B cell (primary cell): ENCODE results near the gene ACE. TPM values are rescaled to one million over a fixed set of nuclear protein-coding genes. Genes with fewer than 3 reads are reported as not detected.

Experiments used
- ATAC-seq: fragments of 200-7000 bp; cut with Tn5 transposase; one replicate; pipeline ENCODE4 v1.10.0; 2021; ENCODE audit warnings: low read depth, mild to moderate bottlenecking, moderate number of reproducible peaks, moderate library complexity
- CTCF ChIA-PET: fragments of 350-600 bp; sonication (Branson Sonifier 250); formaldehyde crosslinking; loops from one replicate; lab custom pipeline; 2021; ENCODE audit warnings: antibody characterized with exemption, inconsistent platforms; lab: Charles Lee
- POLR2A ChIA-PET: fragments of 350-600 bp; sonication (Branson Sonifier 250); formaldehyde crosslinking; loops from one replicate; lab custom pipeline; 2021; ENCODE audit warnings: antibody characterized with exemption; lab: Charles Lee
- DNase-seq: peaks from one replicate; pipeline ENCODE4 v3.0.0; 2013
- H2AFZ ChIP-seq: 2 replicates; pipeline ENCODE4 v1.6.1; 2012; ENCODE audit warnings: mild to moderate bottlenecking, low read depth, low read length; ENCODE audit not compliant: insufficient read depth, poor library complexity, severe bottlenecking
- H3K27ac ChIP-seq, 2 donors: 1 replicate in 1 of 2; 2 replicates in 1 of 2; pipeline ENCODE4 v1.5.1; 2012 to 2013; ENCODE audit warnings: low read length in 2 of 2, mild to moderate bottlenecking in 2 of 2, moderate library complexity in 1 of 2
- H3K27me3 ChIP-seq, 4 experiments: fragments of 200-600 bp in 1 of 4; sonication (generic) in 1 of 4; replicated peaks in 1 of 4; 1 replicate in 2 of 4; 2 replicates in 2 of 4; pipeline versions ENCODE4 v1.6.1 to v1.7.0; 2013 to 2016; ENCODE audit warnings: low read length in 3 of 4, mild to moderate bottlenecking in 2 of 4, mixed read lengths in 1 of 4, moderate library complexity in 1 of 4; ENCODE audit not compliant: insufficient read depth in 4 of 4, control insufficient read depth in 3 of 4; ENCODE audit errors: control extremely low read depth in 1 of 4
- H3K36me3 ChIP-seq, 2 experiments: replicated peaks in 1 of 2; 1 replicate in 1 of 2; 2 replicates in 1 of 2; pipeline versions ENCODE4 v1.6.1 to v1.7.1; 2013; ENCODE audit warnings: low read length in 1 of 2; ENCODE audit not compliant: insufficient read depth in 2 of 2, control insufficient read depth in 1 of 2; ENCODE audit errors: control extremely low read depth in 1 of 2, extremely low read depth in 1 of 2
- H3K4me1 ChIP-seq, 2 donors: fragments of 200-600 bp in 1 of 2; sonication (generic) in 1 of 2; 1 replicate in 1 of 2; 2 replicates in 1 of 2; pipeline versions ENCODE4 v1.5.1 to v1.6.1; 2013 to 2017; ENCODE audit warnings: low read length in 2 of 2; ENCODE audit not compliant: control insufficient read depth in 2 of 2, insufficient read depth in 2 of 2
- H3K4me2 ChIP-seq: replicated peaks from 2 replicates; pipeline ENCODE3; 2012; ENCODE audit warnings: mild to moderate bottlenecking, low read depth, low read length; ENCODE audit not compliant: poor library complexity, severe bottlenecking
- H3K4me3 ChIP-seq, 5 experiments: fragments of 200-600 bp in 1 of 5; sonication (generic) in 1 of 5; 1 replicate in 3 of 5; 2 replicates in 2 of 5; pipeline versions ENCODE4 v1.5.1 to v1.7.0; 2011 to 2016; ENCODE audit warnings: low read length in 4 of 5, mild to moderate bottlenecking in 4 of 5, low read depth in 2 of 5, control low read depth in 1 of 5, moderate library complexity in 1 of 5; ENCODE audit not compliant: insufficient read depth in 1 of 5; ENCODE audit errors: control extremely low read depth in 1 of 5, extremely low read depth in 1 of 5
- H3K79me2 ChIP-seq: fragments of 200-600 bp; sonication (generic); one replicate; pipeline ENCODE4 v1.6.0; 2016; ENCODE audit warnings: low read length; ENCODE audit not compliant: control insufficient read depth, insufficient read depth
- H3K9ac ChIP-seq: fragments of 200-600 bp; sonication (generic); 2 replicates; pipeline ENCODE4 v1.6.1; 2017; ENCODE audit warnings: mild to moderate bottlenecking, low read length, moderate library complexity
- H3K9me3 ChIP-seq, 3 donors: one replicate each; pipeline versions ENCODE4 v1.6.1 to v1.7.1; 2013; ENCODE audit warnings: low read length in 2 of 3; ENCODE audit not compliant: control insufficient read depth in 2 of 3, insufficient read depth in 1 of 3; ENCODE audit errors: control extremely low read depth in 1 of 3
- H4K20me1 ChIP-seq: 2 replicates; pipeline ENCODE4 v1.6.0; 2012; ENCODE audit warnings: mild to moderate bottlenecking, low read length; ENCODE audit not compliant: insufficient read depth, control insufficient read depth, poor library complexity, severe bottlenecking
- H3K27ac Mint-ChIP-seq: one replicate; pipeline ENCODE4 v1.8.0; 2021; ENCODE audit warnings: mixed read lengths
- H3K27me3 Mint-ChIP-seq: one replicate; pipeline ENCODE4 v1.8.0; 2021; ENCODE audit warnings: mixed read lengths
- H3K4me1 Mint-ChIP-seq: one replicate; pipeline ENCODE4 v1.8.0; 2021; ENCODE audit warnings: mixed read lengths
- H3K4me3 Mint-ChIP-seq: one replicate; pipeline ENCODE4 v1.8.0; 2021; ENCODE audit warnings: mixed read lengths
- H3K9me3 Mint-ChIP-seq: one replicate; pipeline ENCODE4 v1.8.0; 2022; ENCODE audit warnings: mixed read lengths; ENCODE audit not compliant: insufficient read depth
- EZH2 ChIP-seq: IDR thresholded peaks from 2 replicates; pipeline ENCODE4 v1.6.1; 2012; ENCODE audit warnings: borderline replicate concordance, low read depth, mild to moderate bottlenecking, moderate library complexity, low read length; ENCODE audit not compliant: insufficient read depth, poor library complexity, severe bottlenecking
- WGBS: methylation state at CpG from one replicate; pipeline ENCODE4 v1.1.5; 2013; ENCODE audit warnings: missing lambda C conversion rate; ENCODE audit not compliant: insufficient coverage; 5-methylcytosine and 5-hydroxymethylcytosine counted together
- intact Hi-C: fragments of 100-400 bp; cut with micrococcal nuclease; formaldehyde crosslinking; loops from one replicate; pipeline ENCODE4 v1.10.0; 2022
- polyA plus RNA-seq: library from polyadenylated mRNA; depleted of rRNA; stranded (reverse); fragments of >200 nt; gene quantifications from 2 replicates; pipeline ENCODE4 v1.2.3, GENCODE V29; 2012
- total RNA-seq, 2 donors: library from RNA; stranded (reverse); fragments of 120-200 nt in 1 of 2; gene quantifications; 1 replicate in 1 of 2; 2 replicates in 1 of 2; pipeline versions ENCODE4 v1.2.3 to v1.2.4, GENCODE V29; 2013 to 2022
- TF ChIP-seq, protein P1 (sequence below): fragments of 200-600 bp; IDR thresholded peaks from one replicate; pipeline ENCODE4 v1.8.0; 2022; ENCODE audit warnings: antibody characterized with exemption, mild to moderate bottlenecking

The ACE gene
- total and polyA plus RNA-seq, 2 donors (not counting 1 experiment from before 2014, with no cell fraction given), result 0.67 to 2.6 TPM

DNA sequence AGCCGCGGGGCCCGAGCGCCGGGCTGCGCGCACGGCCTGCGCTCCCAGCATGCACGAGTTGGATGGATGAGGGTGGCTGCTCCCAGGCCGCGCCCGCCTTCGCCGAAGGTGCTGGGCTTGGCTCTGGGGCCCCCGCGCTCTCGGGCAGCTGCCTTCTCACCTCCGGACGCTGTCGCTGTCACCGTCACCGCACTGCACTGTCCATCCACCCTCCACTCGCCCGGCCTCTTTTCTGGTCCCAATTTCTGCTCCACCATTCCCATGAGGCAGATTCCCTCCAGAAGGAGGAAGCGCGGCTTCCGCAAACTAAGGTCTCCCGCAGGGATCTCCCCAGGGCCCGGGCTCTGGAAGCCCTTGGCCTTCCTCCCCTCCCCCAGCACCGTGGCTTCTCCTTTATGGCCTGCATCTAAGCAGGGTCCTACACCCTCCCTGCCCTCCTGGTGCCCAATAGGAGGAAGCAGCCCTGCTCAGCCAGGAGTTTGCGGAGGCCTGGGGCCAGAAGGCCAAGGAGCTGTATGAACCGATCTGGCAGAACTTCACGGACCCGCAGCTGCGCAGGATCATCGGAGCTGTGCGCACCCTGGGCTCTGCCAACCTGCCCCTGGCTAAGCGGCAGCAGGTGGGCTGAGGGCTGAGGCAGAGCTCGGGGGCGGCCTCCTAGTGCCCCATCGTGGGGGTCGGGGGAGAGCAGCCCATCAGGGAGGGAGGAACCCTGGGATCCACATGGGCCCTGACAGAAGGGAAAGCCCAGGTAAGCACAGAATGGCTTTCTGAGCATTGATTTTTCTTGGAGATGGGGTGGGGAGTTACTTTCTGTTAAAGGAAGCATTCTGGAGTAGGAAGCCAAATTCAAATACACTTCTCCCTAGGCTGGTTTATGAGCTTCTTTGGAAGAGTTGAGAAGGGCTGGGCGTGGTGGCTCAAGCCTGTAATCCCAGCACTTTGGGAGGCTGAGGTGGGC is 899 bp downstream of the ACE start:
- POLR2A ChIA-PET, result interaction anchor here (0.6 to 0.7 kb wide), 2 partner anchors 10 to 135 kb away, joined by 3 to 4 read pairs; no protein-coding TSS in a partner anchor
- H2AFZ ChIP-seq, result peak overlapping the region; percentile 70
- H3K9me3 Mint-ChIP-seq, result no peaks in the 10 kb centered on the region

More for the DNA sequence above, 899 bp downstream of the ACE start:
- ATAC-seq, result no peak
- Histone ChIP-seq H3K27me3 (peaks cover 0 to 45% (median 13%) of the 10 kb centered on the region in 4 experiments), H3K4me1 (peaks cover 20% of the 10 kb centered on the region in 2 donors), H3K9ac (peak overlapping the region; percentile 41), H3K4me2 (peak overlapping the region; percentile 98), H3K36me3 (no peaks in the 10 kb centered on the region), H3K4me3 (peak overlapping the region in 3 of 5 experiments; percentile 25 to 62 (median 43)), H3K27ac (no peak overlapping the region), H3K79me2 (no peaks in the 10 kb centered on the region), H4K20me1 (no peaks in the 10 kb centered on the region), H3K9me3 (peaks cover 0 to 2% (median 0%) of the 10 kb centered on the region in 3 donors)
- H3K27ac Mint-ChIP-seq, result no peak overlapping the region
- peaks cover 24% of the 10 kb centered on the region for H3K4me1 Mint-ChIP-seq
- peak; percentile 31 for DNase-seq
- intact Hi-C loops, result loop anchor here (1.0 kb wide), 1 partner anchor 31 kb away; the partner anchor contains the start of gene CYB561
- TF ChIP-seq, protein P1, sequence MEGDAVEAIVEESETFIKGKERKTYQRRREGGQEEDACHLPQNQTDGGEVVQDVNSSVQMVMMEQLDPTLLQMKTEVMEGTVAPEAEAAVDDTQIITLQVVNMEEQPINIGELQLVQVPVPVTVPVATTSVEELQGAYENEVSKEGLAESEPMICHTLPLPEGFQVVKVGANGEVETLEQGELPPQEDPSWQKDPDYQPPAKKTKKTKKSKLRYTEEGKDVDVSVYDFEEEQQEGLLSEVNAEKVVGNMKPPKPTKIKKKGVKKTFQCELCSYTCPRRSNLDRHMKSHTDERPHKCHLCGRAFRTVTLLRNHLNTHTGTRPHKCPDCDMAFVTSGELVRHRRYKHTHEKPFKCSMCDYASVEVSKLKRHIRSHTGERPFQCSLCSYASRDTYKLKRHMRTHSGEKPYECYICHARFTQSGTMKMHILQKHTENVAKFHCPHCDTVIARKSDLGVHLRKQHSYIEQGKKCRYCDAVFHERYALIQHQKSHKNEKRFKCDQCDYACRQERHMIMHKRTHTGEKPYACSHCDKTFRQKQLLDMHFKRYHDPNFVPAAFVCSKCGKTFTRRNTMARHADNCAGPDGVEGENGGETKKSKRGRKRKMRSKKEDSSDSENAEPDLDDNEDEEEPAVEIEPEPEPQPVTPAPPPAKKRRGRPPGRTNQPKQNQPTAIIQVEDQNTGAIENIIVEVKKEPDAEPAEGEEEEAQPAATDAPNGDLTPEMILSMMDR, result no peak
- no peak for TF ChIP-seq EZH2
- 18% methylated on average over 41 of the region's 44 CpGs for WGBS
- H3K4me3 Mint-ChIP-seq, result peak overlapping the region; percentile 78
- peaks cover 31% of the 10 kb centered on the region for H3K27me3 Mint-ChIP-seq
- CTCF ChIA-PET, result interaction anchor here (0.6 to 8.7 kb wide), 16 partner anchors 16 to 397 kb away, joined by 3 to 158 read pairs (median 6); no protein-coding TSS in a partner anchor
